Progenitor cell of endocrine pancreas (in vitro differentiated cells): ENCODE data around the gene C9orf40. TPM values are rescaled to one million over a fixed set of nuclear protein-coding genes. Genes with fewer than 3 reads are reported as not detected.

Experiments
- DNase-seq: peaks from one replicate; pipeline ENCODE4 v3.0.0; 2021; ENCODE audit warnings: low spot score; ENCODE audit not compliant: unreplicated experiment
- H3K27ac Mint-ChIP-seq: 2 replicates; pipeline ENCODE4 v1.8.0; 2021; ENCODE audit warnings: mild to moderate bottlenecking, moderate library complexity, mixed read lengths
- H3K27me3 Mint-ChIP-seq: 2 replicates; pipeline ENCODE4 v1.8.0; 2021; ENCODE audit warnings: mixed read lengths
- H3K36me3 Mint-ChIP-seq: 2 replicates; pipeline ENCODE4 v1.8.0; 2022; ENCODE audit warnings: mixed read lengths; ENCODE audit not compliant: insufficient read depth
- H3K4me1 Mint-ChIP-seq: 2 replicates; pipeline ENCODE4 v1.8.0; 2021; ENCODE audit warnings: low read depth, mixed read lengths
- H3K4me3 Mint-ChIP-seq: 2 replicates; pipeline ENCODE4 v1.8.0; 2021; ENCODE audit warnings: low read depth, mild to moderate bottlenecking, moderate library complexity, mixed read lengths
- H3K9me3 Mint-ChIP-seq: 2 replicates; pipeline ENCODE4 v1.8.0; 2021; ENCODE audit warnings: low read depth, mixed read lengths
- CTCF ChIP-seq: fragments of 200-600 bp; sonication (generic); IDR thresholded peaks from one replicate; pipeline ENCODE4 v1.5.0; 2021; ENCODE audit warnings: antibody characterized with exemption, mild to moderate bottlenecking; ENCODE audit not compliant: unreplicated experiment
- total RNA-seq: library from RNA; stranded (reverse); gene quantifications from 2 replicates; pipeline ENCODE4 v1.2.1, GENCODE V29; 2021

The C9orf40 gene
- total RNA-seq, 1 donor from 2014 or later, result 5.1 TPM

DNA sequence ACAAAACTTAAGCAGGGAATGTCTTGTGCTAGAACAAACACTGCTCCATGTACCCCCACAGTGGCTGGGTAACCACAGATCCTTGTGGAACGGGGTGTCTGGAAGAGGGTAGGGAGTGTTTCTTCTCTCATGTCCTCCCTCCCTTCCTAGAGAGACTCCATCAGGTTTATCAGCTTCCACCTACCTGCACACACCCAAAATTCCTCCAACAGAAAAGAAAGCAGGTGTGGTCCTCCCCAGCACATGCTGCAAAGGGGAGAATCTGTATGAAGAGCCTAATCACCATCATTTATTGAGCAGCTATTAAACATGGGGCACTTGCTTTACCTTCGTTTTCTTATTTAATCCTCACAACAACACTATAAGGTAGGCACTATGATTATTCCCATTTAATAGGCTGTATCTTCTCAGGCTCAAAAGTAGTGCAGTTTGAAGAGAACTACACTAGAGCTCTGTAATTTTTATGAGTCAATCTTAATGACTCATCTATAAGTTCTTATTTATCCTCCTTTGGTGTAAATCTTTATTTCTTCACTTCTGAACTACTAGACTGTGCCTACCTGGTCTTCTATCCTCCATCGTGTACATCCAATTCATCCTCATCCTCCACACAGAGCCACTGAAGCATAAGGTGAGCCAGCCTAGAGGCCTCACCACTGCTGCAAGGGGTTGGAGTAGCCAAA lies 31.6 kb downstream of the C9orf40 start:
- TF ChIP-seq CTCF, result no peak
- DNase-seq, result no peak
- no peak overlapping the region for H3K4me3 Mint-ChIP-seq
- no peaks in the 10 kb centered on the region for H3K36me3 Mint-ChIP-seq
- H3K27ac Mint-ChIP-seq, result peak overlapping the region; percentile 29
- no peaks in the 10 kb centered on the region for H3K27me3 Mint-ChIP-seq
- no peaks in the 10 kb centered on the region for H3K9me3 Mint-ChIP-seq
- no peaks in the 10 kb centered on the region for H3K4me1 Mint-ChIP-seq

DNA sequence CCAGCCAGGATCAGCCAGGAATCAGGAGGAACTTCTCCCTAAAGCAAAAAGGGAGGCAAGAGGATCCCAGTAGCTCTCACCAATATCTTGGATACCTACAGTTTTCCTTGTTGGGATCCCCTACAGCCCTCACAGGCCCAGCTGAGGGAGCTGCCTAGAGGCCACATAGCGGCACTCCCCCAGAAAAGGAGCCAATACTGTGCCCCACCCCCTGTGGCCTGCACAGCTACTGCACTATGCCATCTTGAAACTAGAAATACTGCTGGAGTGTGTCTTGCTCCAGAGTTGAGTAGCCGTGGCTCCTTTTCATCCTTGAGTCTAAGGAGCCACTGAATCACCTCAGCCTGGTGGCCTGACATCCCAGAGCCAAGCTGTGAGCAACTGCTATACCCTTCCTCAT lies 42.7 kb downstream of the C9orf40 start:
- no peak overlapping the region for H3K27ac Mint-ChIP-seq
- no peaks in the 10 kb centered on the region for H3K36me3 Mint-ChIP-seq

GRCh38 chr9:74908665-74909064 lies 44.0 kb downstream of the C9orf40 start:
- Mint-ChIP-seq H3K4me1 (no peaks in the 10 kb centered on the region), H3K9me3 (peaks cover 8% of the 10 kb centered on the region)
- no peak for TF ChIP-seq CTCF

More for the DNA sequence above, 42.7 kb downstream of the C9orf40 start:
- Mint-ChIP-seq H3K4me1 (no peaks in the 10 kb centered on the region), H3K27me3 (no peaks in the 10 kb centered on the region), H3K9me3 (peaks cover 8% of the 10 kb centered on the region), H3K4me3 (no peak overlapping the region)
- no peak for TF ChIP-seq CTCF
- no peak for DNase-seq

DNA sequence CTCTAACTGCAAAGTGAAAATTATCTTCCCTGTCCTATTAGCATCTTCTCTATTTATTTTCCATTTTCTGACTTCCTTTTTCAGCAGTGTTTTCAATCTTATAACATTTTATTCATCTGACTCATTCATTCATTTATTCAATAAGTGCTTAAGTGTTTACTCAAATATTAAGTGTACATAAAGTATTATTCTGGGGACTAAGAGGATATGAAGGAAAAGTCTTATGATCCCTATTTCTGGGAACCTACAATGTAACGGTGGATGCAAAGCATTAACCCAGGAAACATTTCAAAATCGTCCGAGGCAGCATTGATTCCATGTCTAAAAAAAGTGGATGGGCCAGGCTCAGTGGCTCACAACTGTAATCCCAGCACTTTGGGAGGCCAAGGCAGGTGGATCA lies 45.6 kb downstream of the C9orf40 start:
- TF ChIP-seq CTCF, result no peak
- Mint-ChIP-seq H3K27me3 (no peaks in the 10 kb centered on the region), H3K4me3 (no peak overlapping the region), H3K36me3 (no peaks in the 10 kb centered on the region), H3K9me3 (peaks cover 5% of the 10 kb centered on the region), H3K4me1 (no peaks in the 10 kb centered on the region), H3K27ac (no peak overlapping the region)
- DNase-seq, result no peak

More at GRCh38 chr9:74908665-74909064, 44.0 kb downstream of the C9orf40 start:
- no peak for DNase-seq
- no peak overlapping the region for H3K27ac Mint-ChIP-seq
- H3K4me3 Mint-ChIP-seq, result no peak overlapping the region
- H3K36me3 Mint-ChIP-seq, result no peaks in the 10 kb centered on the region
- no peaks in the 10 kb centered on the region for H3K27me3 Mint-ChIP-seq

DNA sequence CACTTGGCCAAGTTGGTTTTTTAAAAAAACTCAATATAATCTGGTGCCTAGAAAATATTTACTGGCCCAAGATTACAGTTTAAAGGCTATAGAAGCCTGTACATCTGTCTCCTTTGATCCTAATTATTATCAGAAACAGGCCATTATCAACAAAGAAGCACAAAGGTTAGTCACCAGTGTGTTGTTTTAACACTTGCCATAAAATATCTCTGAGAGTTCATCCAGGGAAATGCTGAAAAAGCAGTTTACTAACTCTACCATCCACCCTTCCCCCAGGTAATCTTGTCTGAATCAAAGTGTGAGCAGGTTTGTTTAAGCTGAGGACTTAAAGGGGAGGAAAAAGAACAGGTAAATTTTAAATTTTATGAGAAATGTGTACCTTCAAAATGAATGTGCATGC lies 51.7 kb downstream of the C9orf40 start:
- H3K4me3 Mint-ChIP-seq, result no peak overlapping the region
- no peaks in the 10 kb centered on the region for H3K9me3 Mint-ChIP-seq
- H3K27ac Mint-ChIP-seq, result no peak overlapping the region
- DNase-seq, result no peak
- no peaks in the 10 kb centered on the region for H3K27me3 Mint-ChIP-seq
- no peaks in the 10 kb centered on the region for H3K36me3 Mint-ChIP-seq
- TF ChIP-seq CTCF, result no peak
- peaks cover 2% of the 10 kb centered on the region for H3K4me1 Mint-ChIP-seq

Other genes with a start within 250 kb of the C9orf40 start
- gene TRPM6, start 65.0 kb downstream of the C9orf40 start, total RNA-seq, result 0.10 and 0.20 TPM in 2 replicates
- 19.8 and 21.1 TPM in 2 replicates for gene CARNMT1, start 75.4 kb upstream of the C9orf40 start, total RNA-seq
- gene NMRK1, start 135.2 kb upstream of the C9orf40 start, total RNA-seq, result 3.5 and 4.7 TPM in 2 replicates
- gene OSTF1, start 135.6 kb upstream of the C9orf40 start, total RNA-seq, result 9.8 and 10.7 TPM in 2 replicates